ENCODE measurements around the gene ACADL.

The ACADL gene

GRCh38 chr2:210207929-210208328 is 17.3 kb downstream of the ACADL start:
- no peaks in the 10 kb centered on the region for H3K4me1 ChIP-seq (ENCODE audit: control insufficient read depth in 1 of 2, insufficient read depth in 1 of 2, low read depth in 1 of 2, low read length in 1 of 2)
- TF ChIP-seq CTCF (IDR thresholded peaks at IDR 0.05): no peak

GRCh38 chr2:210203558-210203957 is 21.7 kb downstream of the ACADL start:
- peaks cover 28% of the 10 kb centered on the region for H3K27me3 ChIP-seq
- TF ChIP-seq CTCF (IDR thresholded peaks at IDR 0.05): no peak
- H3K4me1 ChIP-seq (ENCODE audit: control insufficient read depth in 1 of 2, insufficient read depth in 1 of 2, low read depth in 1 of 2, low read length in 1 of 2): no peaks in the 10 kb centered on the region
- no peak overlapping the region for H3K4me3 ChIP-seq (ENCODE audit: low read depth in 1 of 2, low read length in 1 of 2)
- no peaks in the 10 kb centered on the region for H3K9me3 ChIP-seq
- no peaks in the 10 kb centered on the region for H3K36me3 ChIP-seq
- no peak overlapping the region for H3K27ac ChIP-seq

More at GRCh38 chr2:210207929-210208328, 17.3 kb downstream of the ACADL start:
- peaks cover 14% of the 10 kb centered on the region for H3K27me3 ChIP-seq
- H3K36me3 ChIP-seq: no peaks in the 10 kb centered on the region
- no peak overlapping the region for H3K4me3 ChIP-seq (ENCODE audit: low read depth in 1 of 2, low read length in 1 of 2)
- H3K27ac ChIP-seq: no peak overlapping the region
- H3K9me3 ChIP-seq: no peaks in the 10 kb centered on the region

- Histone ChIP-seq H3K9me3 (no peaks in the 10 kb centered on the region), H3K4me1 (ENCODE audit: control insufficient read depth in 1 of 2, insufficient read depth in 1 of 2, low read depth in 1 of 2, low read length in 1 of 2) (no peaks in the 10 kb centered on the region), H3K36me3 (no peaks in the 10 kb centered on the region), H3K27me3 (peaks cover 28% of the 10 kb centered on the region), H3K4me3 (ENCODE audit: low read depth in 1 of 2, low read length in 1 of 2) (no peak overlapping the region), H3K27ac (no peak overlapping the region)
- TF ChIP-seq CTCF (IDR thresholded peaks at IDR 0.05): no peak
Measured at GRCh38 chr2:210203147-210203546, 22.1 kb downstream of the ACADL start.

- no peak for TF ChIP-seq CTCF (IDR thresholded peaks at IDR 0.05)
Measured at GRCh38 chr2:210199854-210200253, 25.4 kb downstream of the ACADL start.

GRCh38 chr2:210199186-210199765 is 26.0 kb downstream of the ACADL start:
- H3K9me3 ChIP-seq: no peaks in the 10 kb centered on the region
- H3K4me3 ChIP-seq (ENCODE audit: low read depth in 1 of 2, low read length in 1 of 2): no peak overlapping the region
- peaks cover 5 to 7% of the 10 kb centered on the region in 2 experiments for H3K4me1 ChIP-seq (ENCODE audit: control insufficient read depth in 1 of 2, insufficient read depth in 1 of 2, low read depth in 1 of 2, low read length in 1 of 2)
- H3K27me3 ChIP-seq: peaks cover 23% of the 10 kb centered on the region
- peak; percentile 47 for TF ChIP-seq CTCF (IDR thresholded peaks at IDR 0.05)
- H3K27ac ChIP-seq: no peak overlapping the region
- no peaks in the 10 kb centered on the region for H3K36me3 ChIP-seq

More at GRCh38 chr2:210199854-210200253, 25.4 kb downstream of the ACADL start:
- Histone ChIP-seq H3K9me3 (no peaks in the 10 kb centered on the region), H3K27me3 (peaks cover 28% of the 10 kb centered on the region), H3K36me3 (no peaks in the 10 kb centered on the region), H3K4me3 (ENCODE audit: low read depth in 1 of 2, low read length in 1 of 2) (no peak overlapping the region), H3K27ac (no peak overlapping the region), H3K4me1 (ENCODE audit: control insufficient read depth in 1 of 2, insufficient read depth in 1 of 2, low read depth in 1 of 2, low read length in 1 of 2) (peaks cover 5 to 6% of the 10 kb centered on the region in 2 experiments)

Data from neutrophil (primary cell).